ENCODE data around the gene ZNF384. TPM values are rescaled to one million over a fixed set of nuclear protein-coding genes. Genes with fewer than 3 reads are reported as not detected.

ZNF384 gene
- total and polyA plus RNA-seq, 2 experiments from 2014 or later: 20.5 to 35.9 TPM

- ATAC-seq (peak; percentile 95), DNase-seq (ENCODE audit: low spot score) (peak; percentile 99)
- Histone ChIP-seq H3K27me3 (ENCODE audit: insufficient read depth) (no peaks in the 10 kb centered on the region), H3K27ac (ENCODE audit: low read depth) (peak within 1 kb of the TSS; percentile 72), H3K4me1 (ENCODE audit: insufficient read depth) (peaks cover 5% of the 10 kb centered on the region; the same call in 1 of the 2 replicates), H3K79me2 (replicated peaks; ENCODE audit: insufficient read depth) (peaks cover 14% of the 10 kb centered on the region), H3K4me3 (peak within 1 kb of the TSS; percentile 61), H4K20me1 (replicated peaks; ENCODE audit: insufficient read depth) (no peaks in the 10 kb centered on the region), H3K9me2 (ENCODE audit: insufficient read depth) (peaks cover 4% of the 10 kb centered on the region), H3K36me3 (ENCODE audit: insufficient read depth) (peaks cover 4% of the 10 kb centered on the region; the same call in 1 of the 2 replicates), H2AFZ (no peak within 1 kb of the TSS), H3K4me2 (peak within 1 kb of the TSS; percentile 83), H3F3A (replicated peaks; ENCODE audit: low read depth) (peaks cover 8% of the 10 kb centered on the region; the same call in 1 of the 2 replicates)
- H3K36me3 Mint-ChIP-seq (ENCODE audit: low read depth): peaks cover 16% of the 10 kb centered on the region
- TF ChIP-seq CREB1 (CRISPR knock-in tag; IDR thresholded peaks at IDR 0.05; ENCODE audit: low read depth): peak; percentile 99
- TF ChIP-seq REST (IDR thresholded peaks at IDR 0.05; ENCODE audit: unreplicated experiment): no peak
- peak; percentile 100 for TF ChIP-seq ETS1 (IDR thresholded peaks at IDR 0.05)
- H3K27me3 Mint-ChIP-seq (ENCODE audit: insufficient read depth, low read depth, poor library complexity): peaks cover 9% of the 10 kb centered on the region
- H3K4me1 Mint-ChIP-seq: peaks cover 6% of the 10 kb centered on the region; the same call in 2 of the 3 replicates
- H3K4me3 Mint-ChIP-seq: peak within 1 kb of the TSS; percentile 92
- H3K9me3 Mint-ChIP-seq: no peaks in the 10 kb centered on the region
- peak within 1 kb of the TSS; percentile 98 for H3K27ac Mint-ChIP-seq
Observed at GRCh38 chr12:6662906-6663742, 26.1 kb downstream of the ZNF384 start, which contains the start of gene ING4. Gene ING4 (minus strand): TSS chr12:6663119. CDS start chr12:6663101, 18 bp downstream.

- H3K9me3 Mint-ChIP-seq: no peaks in the 10 kb centered on the region
Observed at GRCh38 chr12:6662602-6662905, 26.6 kb downstream of the ZNF384 start.

More at GRCh38 chr12:6662602-6662905, 26.6 kb downstream of the ZNF384 start:
- Histone ChIP-seq H3K9me2 (ENCODE audit: insufficient read depth) (peaks cover 4% of the 10 kb centered on the region), H2AFZ (no peak overlapping the region), H3K79me2 (replicated peaks; ENCODE audit: insufficient read depth) (peaks cover 14% of the 10 kb centered on the region), H3K27me3 (ENCODE audit: insufficient read depth) (no peaks in the 10 kb centered on the region), H4K20me1 (replicated peaks; ENCODE audit: insufficient read depth) (no peaks in the 10 kb centered on the region), H3K4me2 (peak overlapping the region; percentile 83), H3K4me3 (peak overlapping the region; percentile 61), H3K4me1 (ENCODE audit: insufficient read depth) (peaks cover 5% of the 10 kb centered on the region; the same call in 1 of the 2 replicates), H3K36me3 (ENCODE audit: insufficient read depth) (peaks cover 4% of the 10 kb centered on the region; the same call in 1 of the 2 replicates), H3K27ac (ENCODE audit: low read depth) (0 out of 2 replicates have a peak overlapping the region, but pooled peaks have one; percentile 11), H3F3A (replicated peaks; ENCODE audit: low read depth) (peaks cover 8% of the 10 kb centered on the region; the same call in 1 of the 2 replicates)
- H3K27ac Mint-ChIP-seq: peak overlapping the region; percentile 98
- H3K27me3 Mint-ChIP-seq (ENCODE audit: insufficient read depth, low read depth, poor library complexity): peaks cover 9% of the 10 kb centered on the region
- DNase-seq (ENCODE audit: low spot score) (peak; percentile 70), ATAC-seq (peak; percentile 75)
- H3K4me1 Mint-ChIP-seq: peaks cover 6% of the 10 kb centered on the region; the same call in 2 of the 3 replicates
- peak overlapping the region; percentile 92 for H3K4me3 Mint-ChIP-seq
- H3K36me3 Mint-ChIP-seq (ENCODE audit: low read depth): peaks cover 12% of the 10 kb centered on the region
- TF ChIP-seq REST (IDR thresholded peaks at IDR 0.05; ENCODE audit: unreplicated experiment): no peak
- no peak for TF ChIP-seq ZNF114 (CRISPR knock-in tag; IDR thresholded peaks at IDR 0.05)
- TF ChIP-seq JUNB (IDR thresholded peaks at IDR 0.05; ENCODE audit: unreplicated experiment): no peak
- TF ChIP-seq ETS1 (IDR thresholded peaks at IDR 0.05): no peak
- no peak for TF ChIP-seq POLR2AphosphoS5 (IDR thresholded peaks at IDR 0.05; ENCODE audit: low read depth)
- no peak for TF ChIP-seq ZNF331 (CRISPR knock-in tag; IDR thresholded peaks at IDR 0.05; ENCODE audit: low read depth)
- TF ChIP-seq CREB1 (CRISPR knock-in tag; IDR thresholded peaks at IDR 0.05; ENCODE audit: low read depth): no peak

All from GM23338 (cell line).